NB4 (cell line): Measurements from ENCODE around the gene EFNA3.
A peak's percentile ranks its signal among the peaks of the same experiment; 100 is the strongest.

ENCODE experiments used
- CTCF ChIP-seq: IDR thresholded peaks from one replicate; pipeline ENCODE4 v1.5.1; 2012; ENCODE audit warnings: low read depth, low read length
- POLR2A ChIP-seq: IDR thresholded peaks from 2 replicates; pipeline ENCODE4 v1.6.1; 2011; ENCODE audit warnings: mild to moderate bottlenecking; ENCODE audit not compliant: insufficient read length; ENCODE audit errors: extremely low read depth

DNA sequence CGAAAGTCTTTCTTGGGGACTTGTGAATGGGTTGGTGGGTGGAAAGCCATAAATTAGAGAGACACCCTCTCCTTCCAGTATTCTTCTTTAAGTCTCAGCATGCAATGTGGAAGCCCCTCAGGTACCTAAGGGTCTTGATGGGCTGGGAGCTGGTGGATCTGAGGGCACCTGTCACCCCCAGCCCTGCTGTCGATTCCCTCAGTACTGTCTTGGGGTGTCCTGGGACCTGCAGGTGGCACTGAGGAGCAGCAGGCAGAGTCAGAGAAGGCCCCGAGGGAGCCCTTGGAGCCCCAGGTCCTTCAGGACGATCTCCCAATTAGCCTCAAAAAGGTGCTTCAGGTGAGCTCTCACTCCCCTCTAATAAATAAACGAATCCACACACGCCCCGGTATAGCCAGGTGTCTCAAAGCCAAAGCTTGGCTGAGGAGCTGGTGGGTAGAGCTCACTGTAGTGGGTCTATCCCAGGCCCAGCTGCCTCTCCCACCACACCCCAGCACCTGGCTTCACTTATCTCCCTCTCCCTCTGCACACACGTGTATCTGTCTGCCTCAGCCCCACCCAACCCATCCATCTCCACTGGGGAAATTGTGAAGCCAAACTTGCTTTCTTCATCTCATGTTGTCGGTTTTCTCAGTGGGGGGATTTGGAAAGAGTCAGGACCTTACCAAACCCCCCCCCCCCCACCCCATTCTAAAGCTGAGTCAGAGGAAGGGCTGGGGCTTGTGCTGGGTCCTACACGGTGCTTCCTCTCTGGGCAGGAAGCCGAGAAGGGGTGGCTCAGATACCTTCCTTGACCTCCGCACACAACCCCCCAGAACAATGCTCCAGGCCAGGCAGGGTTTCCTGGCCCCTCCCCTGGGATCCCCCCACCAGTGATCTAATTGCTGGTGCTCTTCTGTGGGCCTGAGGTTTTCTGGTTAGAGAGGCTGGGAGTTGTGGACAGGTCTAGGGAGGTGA is 25.9 kb upstream of the EFNA3 start:
- TF ChIP-seq CTCF: peak; percentile 43
- TF ChIP-seq POLR2A: no peak
